Astrocyte of the cerebellum (primary cell): Measurements from ENCODE around the gene LIN28B.

Experiments
- DNase-seq: peaks from one replicate; pipeline ENCODE4 v3.0.0-alpha.2; 2011; ENCODE audit warnings: low read depth
- H3K4me3 ChIP-seq: 2 replicates; pipeline ENCODE4 v1.5.1; 2011; ENCODE audit warnings: mild to moderate bottlenecking, low read depth, low read length, moderate library complexity
- CTCF ChIP-seq: IDR thresholded peaks from 2 replicates; pipeline ENCODE4 v1.5.1; 2012; ENCODE audit warnings: low read length, low read depth, moderate library complexity, mild to moderate bottlenecking; ENCODE audit errors: missing control alignments
- in situ Hi-C: cut with HindIII; loops from 2 replicates; pipeline ENCODE4 v1.10.0; 2017; ENCODE audit warnings: low sequenced_read_pairs

LIN28B gene

GRCh38 chr6:105122717-105123116, 165.8 kb downstream of the LIN28B start:
- no peak for DNase-seq
- no peak for TF ChIP-seq CTCF
- in situ Hi-C loops = no loop called here
- H3K4me3 ChIP-seq = no peak overlapping the region
